Stimulated activated CD8-positive, alpha-beta memory T cell treated with anti-CD3 and anti-CD28 coated beads, Interleukin-15, amount 100 ng/mL, for 24 hours (primary cell): ENCODE data around the gene STRAP.
"Not testable (repeated sequence)": the region's sequence is repeated elsewhere in the genome, so short reads cannot be mapped to it uniquely, and the experiment has no call there.

Source experiments
- DNase-seq: peaks from one replicate; pipeline ENCODE4 v3.0.0-alpha.2; 2020; ENCODE audit warnings: low read depth

STRAP gene

DNA sequence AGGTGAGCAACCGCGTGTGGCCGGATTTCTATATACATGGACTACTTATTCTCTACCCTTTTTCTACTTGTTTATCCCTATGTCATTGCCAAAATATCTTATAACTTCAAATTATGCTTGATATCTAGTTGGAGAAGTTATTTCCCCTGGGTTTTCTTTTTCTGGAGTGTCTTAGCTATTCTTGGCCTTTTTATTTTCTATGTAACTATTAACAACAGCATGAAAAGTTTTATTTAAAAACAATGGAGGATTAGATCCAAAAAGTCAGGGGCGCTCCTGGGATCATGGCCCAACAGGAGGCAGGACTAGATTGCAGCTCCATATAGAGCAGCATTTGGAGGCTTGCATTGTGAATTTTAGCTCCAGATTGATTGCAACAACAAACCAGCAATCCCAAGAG, 8.6 kb upstream of the STRAP start:
- DNase-seq: no peak

- DNase-seq: not testable (repeated sequence)
These were observed 7.5 kb upstream of the STRAP start for GRCh38 chr12:15874556-15875145.

GRCh38 chr12:15875863-15876262, 6.3 kb upstream of the STRAP start:
- no peak for DNase-seq

DNA sequence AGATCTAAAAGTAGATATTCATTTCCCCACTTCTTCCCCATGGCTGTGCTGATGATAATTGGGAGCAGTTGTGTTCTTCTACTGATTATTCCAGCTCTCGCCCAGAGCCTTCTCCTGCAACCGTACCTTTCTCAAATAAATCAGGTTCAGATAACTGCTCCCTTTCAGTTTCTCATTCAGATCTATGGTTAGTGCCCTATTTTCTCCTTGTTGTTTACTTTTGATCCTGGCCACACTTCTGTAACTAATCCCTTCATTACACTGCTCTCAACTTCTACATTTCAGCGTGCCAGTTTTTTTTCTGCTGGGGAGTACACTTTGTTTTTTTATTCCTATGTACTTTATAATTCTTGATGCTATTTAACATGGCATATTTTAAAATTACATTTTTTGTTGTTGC, 2.8 kb upstream of the STRAP start:
- DNase-seq: no peak

GRCh38 chr12:15880721-15881120, 1.5 kb upstream of the STRAP start:
- DNase-seq: no peak

- no peak for DNase-seq
These were observed 1.3 kb downstream of the STRAP start for GRCh38 chr12:15883536-15883935.

GRCh38 chr12:15886372-15887042, 4.3 kb downstream of the STRAP start:
- no peak for DNase-seq

DNA sequence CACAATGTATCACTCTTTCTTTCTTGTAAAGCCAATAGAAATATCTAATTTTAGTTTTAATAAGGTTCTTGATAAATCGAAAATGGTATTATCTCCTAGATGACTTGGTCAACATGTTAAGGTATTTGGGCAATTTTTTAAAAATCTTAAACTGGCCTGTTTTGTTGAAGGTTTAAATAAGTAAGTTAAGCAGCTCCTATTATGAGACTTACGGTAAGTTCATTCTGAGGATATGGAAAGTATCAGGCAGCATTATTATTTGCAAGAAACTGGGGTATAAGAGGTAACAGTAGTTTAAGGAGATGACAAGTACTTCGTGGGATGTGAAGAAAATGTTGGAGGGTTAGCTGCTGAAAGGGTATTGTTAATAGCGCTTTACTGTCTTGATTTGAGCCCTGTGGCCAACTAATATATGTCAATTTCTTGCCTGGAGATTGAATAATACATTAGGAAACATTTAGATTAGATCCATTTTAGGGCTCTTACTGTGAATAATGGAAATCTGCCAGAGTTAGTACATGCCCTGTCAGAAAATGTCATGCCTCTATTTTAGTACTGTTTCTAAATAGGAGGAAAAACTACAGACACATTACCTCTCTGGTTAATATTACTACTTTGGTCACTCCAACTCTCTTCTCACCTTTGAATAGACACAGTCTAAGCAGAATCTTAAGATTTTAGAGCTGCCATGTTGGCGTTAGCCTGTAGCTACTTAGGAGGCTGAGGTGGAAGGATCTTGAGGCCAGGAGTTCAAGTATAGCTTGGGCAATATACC, 5.0 kb downstream of the STRAP start:
- no peak for DNase-seq

- DNase-seq: no peak
These were observed 10.6 kb downstream of the STRAP start for GRCh38 chr12:15892645-15893259.

DNA sequence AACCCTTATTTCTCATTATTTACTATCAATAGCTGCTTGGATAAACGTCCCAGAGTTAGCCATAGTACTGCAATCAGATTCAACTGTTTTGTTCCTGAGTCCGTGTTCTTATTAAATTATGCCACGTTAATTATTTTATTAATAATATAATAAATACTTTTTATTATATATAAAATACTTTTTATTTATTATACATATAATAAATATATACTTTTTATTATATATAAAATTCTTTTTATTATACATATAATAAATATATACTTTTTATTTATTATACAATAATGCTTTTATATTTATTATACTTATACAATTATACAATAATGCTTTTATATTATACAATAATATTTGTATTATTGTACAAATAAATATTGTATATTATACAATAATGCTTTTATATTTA, 11.1 kb downstream of the STRAP start:
- no peak for DNase-seq

GRCh38 chr12:15896867-15897266, 14.7 kb downstream of the STRAP start:
- no peak for DNase-seq

DNA sequence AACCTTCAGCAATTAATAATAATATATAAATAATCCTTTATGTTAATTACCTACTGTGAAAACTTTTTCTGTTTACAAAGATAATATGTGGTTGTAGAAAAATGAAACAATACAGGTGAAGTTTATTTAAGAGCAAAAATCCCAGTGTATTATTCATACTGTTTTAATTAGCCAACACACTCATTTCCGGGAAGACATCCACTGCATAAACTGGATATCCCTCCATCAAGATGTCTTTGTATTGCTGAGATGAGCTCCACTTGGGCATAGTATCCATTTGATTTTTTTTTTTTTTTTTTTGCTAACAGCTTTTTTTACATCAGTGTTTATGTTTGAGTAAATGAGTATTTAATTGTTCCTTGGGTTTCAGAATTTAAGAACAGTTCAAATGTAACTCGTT, 15.2 kb downstream of the STRAP start:
- no peak for DNase-seq

DNA sequence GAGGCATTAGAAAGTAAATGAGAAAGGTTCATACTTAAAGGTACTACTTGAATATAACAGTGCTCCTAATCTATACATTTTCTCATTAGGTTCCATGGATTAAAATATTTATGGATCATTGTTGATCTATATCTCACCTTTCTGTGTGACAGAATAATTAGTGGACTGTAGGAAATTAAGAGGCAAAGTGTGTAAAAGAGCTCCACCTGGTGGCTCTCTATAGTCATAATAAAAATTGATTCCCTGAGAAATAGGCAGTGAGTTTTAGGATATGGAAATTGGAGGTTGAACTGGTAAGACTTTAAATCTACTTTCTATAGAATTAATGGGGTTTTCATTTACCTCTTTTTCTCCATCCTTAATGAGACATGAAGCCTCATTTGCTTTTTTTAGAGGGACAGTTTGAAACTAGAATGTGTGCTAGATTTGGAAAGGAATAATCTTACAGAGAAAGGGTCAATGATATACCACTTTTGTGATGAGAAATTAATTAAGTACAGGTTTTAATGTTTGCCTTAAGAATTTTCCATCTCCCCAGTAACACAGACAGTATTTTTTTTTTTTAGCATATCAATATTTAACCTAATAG, 17.2 kb downstream of the STRAP start:
- no peak for DNase-seq

DNA sequence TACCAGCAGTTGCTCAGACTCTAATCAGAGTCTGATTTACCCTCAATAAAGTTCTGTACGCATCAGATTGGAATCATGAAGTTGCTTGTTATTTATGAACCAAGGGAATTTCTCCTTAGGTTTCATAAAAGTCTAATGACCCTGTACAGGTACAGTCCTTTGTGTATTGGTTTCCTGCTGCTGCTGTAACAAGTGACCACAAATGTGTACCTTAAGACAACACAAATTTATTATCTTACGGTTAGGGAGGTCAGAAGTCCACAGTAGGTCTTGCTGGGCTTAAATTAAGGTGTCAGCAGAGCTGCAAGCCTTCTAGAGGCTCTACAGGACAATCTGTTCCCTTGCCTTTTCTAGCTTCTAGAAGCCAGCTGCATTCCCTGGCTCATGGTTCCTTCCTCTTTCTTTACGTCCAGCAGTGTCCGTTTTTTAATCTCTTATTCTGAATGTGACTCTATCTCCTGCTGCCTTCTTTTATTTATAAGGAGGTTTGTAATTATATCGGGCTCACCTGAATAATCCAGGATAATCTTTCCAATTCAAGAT, 22.3 kb downstream of the STRAP start:
- no peak for DNase-seq

GRCh38 chr12:15910468-15910863, 28.3 kb downstream of the STRAP start:
- no peak for DNase-seq

DNA sequence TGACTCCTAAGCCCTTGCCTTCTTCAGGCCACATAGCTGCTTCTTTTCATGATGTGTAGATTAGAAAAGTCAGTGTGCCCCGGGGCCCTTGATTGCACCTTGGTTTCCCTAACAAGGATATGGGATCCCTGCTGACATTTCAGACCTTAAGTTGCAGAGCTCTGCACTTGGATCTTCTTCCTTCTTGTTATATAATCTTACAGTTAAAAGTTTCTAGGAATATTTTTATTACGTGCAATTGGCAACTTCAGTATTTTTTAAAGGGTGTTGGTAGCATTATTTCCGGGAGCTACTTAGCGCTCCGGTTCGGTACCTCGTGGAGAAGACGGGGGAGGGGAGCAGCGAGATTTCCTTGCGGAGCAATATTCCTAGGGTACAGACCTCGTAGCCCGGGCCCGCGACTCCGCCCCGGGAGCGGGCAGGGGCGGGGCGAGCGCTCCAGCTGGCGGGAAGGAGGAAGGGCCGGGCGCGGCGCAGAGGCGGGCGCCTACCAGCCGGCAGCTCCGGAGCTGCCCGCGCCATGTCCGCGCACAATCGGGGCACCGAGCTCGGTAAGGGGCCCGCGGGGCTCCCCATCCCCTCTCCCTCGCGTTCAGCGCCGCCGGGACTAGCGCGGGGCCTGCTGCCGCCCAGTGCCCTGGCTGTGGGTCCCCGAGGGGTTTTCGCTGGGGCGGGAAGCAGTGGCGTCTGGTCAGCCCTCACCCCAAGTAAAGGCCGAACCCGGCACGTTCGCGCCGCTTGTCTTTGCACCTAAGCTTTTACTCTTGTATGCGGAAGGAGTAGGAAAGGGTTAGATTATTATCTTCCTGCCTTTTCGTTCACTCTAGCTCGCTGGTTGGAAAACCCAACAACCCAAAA, 28.9 kb downstream of the STRAP start, which contains the start of gene DERA:
TSS of gene DERA (plus strand) at position 469 of the 858 bp plus-strand sequence. CDS start at position 521, 52 bp downstream.
- peak; percentile 43 for DNase-seq

DNA sequence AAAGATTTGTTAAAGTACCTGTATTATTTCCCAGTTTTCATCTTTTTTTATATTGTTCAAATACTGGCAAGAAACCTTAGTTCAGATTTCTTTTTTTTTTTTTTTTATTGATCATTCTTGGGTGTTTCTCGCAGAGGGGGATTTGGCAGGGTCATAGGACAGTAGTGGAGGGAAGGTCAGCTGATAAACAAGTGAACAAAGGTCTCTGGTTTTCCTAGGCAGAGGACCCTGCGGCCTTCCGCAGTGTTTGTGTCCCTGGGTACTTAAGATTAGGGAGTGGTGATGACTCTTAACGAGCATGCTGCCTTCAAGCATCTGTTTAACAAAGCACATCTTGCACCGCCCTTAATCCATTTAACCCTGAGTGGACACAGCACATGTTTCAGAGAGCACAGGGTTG, 29.7 kb downstream of the STRAP start:
- not testable (repeated sequence) for DNase-seq

DNA sequence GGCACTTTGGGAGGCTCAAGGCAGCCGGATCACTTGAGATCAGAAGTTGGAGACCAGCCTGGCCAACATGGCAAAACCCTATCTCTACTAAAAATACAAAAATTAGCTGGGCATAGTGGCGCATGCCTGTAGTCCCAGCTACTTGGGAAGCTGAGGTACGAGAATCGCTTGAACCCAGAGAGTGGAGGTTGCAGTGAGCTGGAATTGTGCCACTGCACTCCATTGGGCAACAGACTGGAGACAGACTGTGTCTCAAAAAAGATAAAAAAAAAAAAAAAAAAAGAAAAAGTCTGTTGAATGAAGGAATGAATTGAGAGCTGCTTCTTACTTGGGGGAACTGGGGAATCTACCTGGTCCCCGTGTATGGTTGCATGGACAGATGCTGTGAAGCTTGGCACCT, 31.9 kb downstream of the STRAP start:
- not testable (repeated sequence) for DNase-seq

- DNase-seq: no peak
These were observed 35.9 kb downstream of the STRAP start for GRCh38 chr12:15918066-15918465.

GRCh38 chr12:15919418-15919817, 37.2 kb downstream of the STRAP start:
- no peak for DNase-seq

DNA sequence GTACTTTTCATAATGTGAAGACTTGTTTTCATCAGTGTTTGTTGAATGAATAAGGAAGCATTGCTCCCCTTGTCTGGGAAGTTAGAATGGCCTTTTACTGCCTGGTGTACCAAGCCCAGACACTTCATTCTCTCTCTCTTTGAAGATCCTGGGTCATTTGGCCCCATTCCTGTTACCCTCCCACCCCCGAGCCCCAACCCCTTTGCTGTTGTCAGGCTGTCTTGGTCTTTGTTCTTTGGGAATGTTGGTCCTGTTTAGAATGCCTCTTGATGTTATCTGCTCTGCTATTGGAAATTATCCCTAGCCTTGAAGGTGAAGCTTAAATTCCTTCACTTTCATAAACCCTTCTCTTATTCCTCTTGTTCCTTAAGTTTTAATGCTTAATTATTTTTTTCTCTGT, 42.8 kb downstream of the STRAP start:
- DNase-seq: no peak
